HG03097 (cell line): ENCODE measurements around the gene MACO1.
"Not testable (repeated sequence)": the region's sequence is repeated elsewhere in the genome, so short reads cannot be mapped to it uniquely, and the experiment has no call there.

Experiments
- ATAC-seq: cut with Tn5 transposase; IDR thresholded peaks from one replicate; pipeline ENCODE4 v1.9.1; 2021; ENCODE audit not compliant: unreplicated experiment, low FRiP score

The MACO1 gene

DNA sequence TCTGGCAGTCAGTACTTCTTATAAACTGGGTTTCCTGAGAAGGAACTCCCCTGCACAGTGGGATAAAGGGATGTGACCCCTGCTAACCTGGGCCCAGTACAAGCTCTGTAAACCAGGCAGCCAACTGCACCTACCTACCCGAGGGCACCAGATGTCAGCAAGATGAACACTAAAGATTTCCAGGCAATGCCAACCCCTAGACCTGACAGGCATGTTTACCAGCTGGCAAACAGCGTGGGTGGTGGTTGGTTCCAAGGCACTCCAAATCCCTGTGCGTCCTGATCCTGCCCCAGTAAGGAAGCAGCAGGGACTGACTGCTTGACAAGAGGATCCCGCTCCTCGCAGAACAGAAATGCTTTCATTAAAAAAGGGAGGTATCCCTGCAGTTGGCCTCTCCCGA, 7.5 kb upstream of the MACO1 start:
- not testable (repeated sequence) for ATAC-seq

DNA sequence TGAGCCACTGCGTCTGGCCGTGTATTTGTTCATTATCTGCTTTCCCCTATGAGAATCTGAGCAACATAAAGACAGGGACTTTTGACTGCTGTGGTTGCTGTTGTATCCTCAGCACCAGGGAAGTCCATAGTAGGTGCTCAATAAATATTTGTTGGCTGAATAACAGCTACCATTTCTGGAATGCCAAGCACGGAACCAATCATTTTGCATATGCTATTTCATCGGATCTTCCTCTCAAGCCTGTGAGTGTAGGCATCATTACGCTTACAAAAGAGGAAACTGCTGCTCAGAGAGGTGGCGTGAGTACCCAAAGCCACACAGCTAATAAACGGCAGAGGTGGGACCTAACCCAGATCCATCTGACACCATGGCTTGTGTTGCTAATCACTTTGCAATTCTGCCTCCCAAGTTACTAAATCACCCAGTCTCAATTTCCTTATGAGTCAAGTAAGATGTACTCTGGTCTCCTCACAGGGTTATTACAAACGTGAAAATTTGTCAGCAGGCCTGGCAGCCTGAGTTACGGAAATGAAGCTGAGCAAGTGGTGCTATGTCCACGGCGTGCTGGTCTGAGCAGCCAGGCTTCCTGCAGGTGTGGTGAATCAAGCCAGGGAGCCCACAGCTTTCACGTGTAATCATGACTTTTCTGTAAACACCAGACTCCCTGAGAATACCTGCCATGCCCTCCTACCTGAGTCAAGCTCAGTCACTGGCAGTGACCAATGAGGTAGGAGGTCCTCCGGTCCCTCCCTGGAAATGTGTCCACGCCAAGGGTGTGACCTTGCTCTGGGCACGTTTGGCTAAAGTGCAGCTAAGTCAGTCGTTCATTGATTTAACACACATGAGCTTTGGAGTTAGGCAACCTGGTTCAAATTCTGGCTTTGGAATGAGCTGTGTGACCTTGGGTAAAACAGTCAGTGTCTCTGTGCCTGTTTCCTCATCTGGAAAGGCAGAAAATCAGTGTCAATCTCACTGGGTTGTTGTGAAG, 5.3 kb upstream of the MACO1 start:
- ATAC-seq = no peak

DNA sequence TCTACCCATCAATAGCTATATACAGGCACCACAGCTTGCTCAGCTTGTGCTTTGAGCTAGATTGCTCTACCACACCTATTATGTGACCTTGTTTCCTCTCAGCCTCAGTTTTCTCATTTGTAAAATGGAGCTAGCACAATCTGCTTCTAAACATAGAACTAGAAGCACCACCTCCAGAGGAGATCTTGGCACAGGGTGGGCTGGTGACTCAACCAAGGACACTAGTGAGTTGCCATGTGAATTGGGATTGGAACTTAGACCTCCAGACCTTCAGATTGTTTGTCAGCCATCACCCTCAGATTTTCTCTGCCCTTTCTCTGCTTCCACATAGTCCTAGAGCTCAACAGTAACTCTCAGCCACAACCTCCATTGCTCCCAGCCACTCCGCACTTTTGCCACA, 3.0 kb upstream of the MACO1 start:
- no peak for ATAC-seq

DNA sequence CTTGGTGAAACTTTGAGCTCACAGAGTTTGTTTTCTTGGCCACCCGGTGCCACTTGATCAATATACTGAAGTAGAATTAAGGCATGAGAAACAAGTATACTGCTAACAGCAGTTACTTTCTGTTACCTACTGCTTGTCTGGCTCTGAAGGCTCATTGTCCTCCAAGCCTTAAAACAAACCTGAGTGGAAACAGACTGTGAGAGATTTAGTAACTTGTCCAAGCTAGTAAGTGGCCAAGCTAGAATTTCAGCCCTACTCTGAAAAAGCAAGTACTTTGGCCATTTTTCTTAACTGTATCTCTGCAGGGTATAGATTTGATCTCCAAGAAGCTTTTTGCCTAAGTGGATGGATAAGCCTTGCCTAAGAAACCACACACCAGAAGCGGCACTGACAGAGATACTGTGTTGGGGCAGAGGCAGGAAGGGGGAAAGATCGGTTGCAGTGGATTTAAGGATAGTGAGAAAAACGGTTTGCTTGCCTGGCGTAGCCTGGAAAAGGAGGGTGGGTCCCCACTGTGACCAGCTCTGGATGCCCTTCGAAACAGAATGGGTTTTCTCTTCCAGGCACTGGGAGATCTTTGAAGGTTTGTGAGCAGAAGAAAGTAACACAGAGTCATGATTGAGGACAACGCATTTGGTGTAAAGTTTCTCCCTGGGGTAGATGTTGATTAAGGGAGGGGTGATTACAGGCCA, 2.1 kb upstream of the MACO1 start:
- no peak for ATAC-seq

DNA sequence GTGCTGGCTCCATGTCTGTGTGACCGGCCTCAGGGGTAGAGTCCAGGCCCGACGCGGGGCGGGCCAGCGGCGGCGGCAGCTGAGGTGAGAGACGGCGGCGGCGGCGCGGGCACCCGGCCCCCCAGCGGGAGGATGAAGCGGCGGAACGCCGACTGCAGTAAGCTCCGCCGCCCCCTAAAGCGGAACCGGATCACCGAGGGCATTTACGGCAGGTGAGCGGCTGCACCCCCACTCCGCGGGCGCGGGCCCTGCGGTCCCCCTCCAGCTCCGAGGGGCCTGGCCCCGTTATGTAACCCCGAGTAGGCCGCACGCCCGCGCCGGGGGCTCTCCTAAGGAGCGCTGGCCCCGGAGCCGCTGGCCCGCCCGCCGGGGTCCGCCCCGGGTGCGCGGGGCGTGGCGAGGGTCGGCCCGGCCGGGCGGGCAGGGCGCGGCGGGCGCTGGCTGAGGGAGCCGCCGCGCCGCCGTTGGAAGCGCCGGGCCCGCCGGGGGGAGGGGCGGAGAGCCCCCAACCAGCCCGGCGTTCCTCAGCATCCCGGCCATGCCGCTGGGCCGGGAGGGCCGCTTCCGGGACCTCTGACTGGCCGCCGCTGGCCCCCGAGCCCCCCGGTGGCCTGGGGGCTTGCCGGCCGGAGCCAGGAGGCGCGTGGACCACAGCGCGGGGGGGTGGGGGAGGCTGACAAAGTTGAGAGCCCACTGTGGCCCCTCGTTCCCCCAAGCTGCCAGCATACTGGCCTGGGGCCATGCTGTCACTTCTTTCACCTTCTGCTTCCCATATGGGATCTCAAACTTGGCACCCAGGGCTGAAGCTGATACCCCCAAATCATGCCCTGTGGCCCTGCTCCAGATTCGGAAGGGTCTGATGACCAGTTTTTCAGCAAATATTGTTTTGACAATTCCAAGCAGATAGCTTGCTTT, 527 bp downstream of the MACO1 start:
- peak; percentile 30 for ATAC-seq

DNA sequence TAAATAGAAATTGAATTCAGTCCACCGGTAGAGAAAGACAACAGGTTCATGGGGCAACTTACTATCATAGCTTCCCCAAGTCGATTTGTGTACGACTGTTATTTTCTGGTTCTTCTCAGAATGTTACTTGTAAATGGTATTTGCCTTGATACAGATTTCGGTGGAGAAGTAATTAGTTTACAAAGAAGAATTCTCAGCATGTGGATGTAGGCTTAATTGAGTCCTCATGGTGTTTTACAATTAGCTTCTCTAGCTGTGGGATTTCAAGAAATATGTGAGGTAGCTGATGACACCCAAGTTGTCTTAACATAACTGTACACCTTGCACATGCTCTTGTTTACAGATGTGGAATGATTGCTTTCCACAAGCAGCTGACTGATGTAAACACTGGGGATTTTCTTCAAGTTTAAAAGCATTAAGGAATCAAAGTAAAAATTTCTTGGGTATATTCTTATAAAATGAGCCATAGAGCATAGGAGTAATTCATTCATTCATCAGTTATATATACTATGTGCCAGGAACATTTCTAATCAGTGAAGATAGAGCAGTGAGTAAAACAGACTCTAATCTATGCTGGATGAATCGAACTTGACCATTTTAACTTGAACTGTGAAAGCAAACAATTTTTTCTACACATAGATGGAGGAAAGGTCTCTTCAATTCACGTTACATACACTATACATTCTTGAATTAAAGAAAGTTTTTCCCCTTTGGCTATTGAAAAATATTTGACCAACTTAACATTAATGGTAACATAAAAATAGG, 1.4 kb downstream of the MACO1 start:
- no peak for ATAC-seq

DNA sequence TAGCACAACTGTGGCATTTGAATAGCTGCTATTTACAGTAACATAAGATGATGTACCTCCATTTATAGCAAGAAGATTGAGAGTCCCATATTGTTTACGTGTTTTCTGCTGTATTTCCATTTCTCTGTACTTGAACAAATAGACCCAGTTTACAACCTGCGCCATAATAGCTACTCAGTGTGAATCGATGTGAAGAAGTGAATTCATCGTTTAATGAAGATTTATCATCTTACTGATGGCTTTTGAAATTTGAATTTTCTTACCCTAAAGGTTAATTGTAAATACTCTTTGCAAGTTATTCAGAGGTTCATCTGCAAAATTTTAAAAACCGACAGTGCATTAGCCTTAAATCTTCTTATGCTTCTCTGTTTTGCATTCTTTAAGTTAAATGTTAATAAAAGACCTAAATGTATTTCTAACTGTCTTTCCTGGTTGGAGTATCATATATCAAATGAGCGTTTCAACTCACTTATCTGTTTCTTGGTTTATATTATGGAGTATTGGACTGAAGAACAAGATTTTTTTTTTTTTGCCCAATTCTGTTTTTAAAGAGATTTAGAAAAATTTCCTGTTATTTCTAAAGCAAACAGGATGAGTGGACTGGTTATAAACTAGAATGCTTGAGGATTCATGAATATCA, 2.2 kb downstream of the MACO1 start:
- no peak for ATAC-seq

DNA sequence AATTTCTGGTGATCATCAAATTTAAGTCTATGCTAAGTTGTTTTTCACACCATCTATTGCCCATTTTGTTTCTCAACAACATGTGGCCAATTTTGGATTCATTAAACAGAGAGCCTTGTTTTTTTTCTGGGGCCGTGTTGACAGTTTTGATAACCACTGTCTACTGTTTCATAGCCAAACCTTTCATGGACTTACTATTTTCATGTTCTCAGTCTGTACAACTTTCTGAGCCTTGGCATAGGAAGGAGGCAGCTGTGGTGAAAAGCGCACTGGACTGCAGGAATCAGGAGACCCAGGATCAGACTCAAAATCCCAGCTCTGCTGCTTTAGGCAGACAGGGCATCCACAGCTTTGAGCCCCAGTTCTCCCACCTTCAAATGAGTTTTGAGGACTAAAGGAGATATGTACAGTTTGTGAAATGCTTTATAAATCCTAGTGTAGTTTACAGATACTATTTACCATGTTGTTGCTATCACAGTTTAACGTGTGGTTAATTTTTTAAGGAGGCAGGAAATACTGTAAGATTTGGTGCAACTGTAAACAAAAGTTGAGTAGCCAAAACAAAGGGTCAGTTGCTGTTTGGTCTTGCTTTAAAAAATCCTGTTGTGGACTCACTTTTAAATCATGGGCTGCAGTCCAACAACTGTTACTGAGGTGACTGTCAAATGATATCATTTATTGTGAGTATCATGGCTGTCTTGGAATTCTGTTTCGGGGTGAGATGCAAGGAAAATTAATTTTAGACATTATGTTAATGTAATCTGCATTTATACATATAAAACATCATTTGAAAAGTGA, 2.9 kb downstream of the MACO1 start:
- ATAC-seq = no peak

DNA sequence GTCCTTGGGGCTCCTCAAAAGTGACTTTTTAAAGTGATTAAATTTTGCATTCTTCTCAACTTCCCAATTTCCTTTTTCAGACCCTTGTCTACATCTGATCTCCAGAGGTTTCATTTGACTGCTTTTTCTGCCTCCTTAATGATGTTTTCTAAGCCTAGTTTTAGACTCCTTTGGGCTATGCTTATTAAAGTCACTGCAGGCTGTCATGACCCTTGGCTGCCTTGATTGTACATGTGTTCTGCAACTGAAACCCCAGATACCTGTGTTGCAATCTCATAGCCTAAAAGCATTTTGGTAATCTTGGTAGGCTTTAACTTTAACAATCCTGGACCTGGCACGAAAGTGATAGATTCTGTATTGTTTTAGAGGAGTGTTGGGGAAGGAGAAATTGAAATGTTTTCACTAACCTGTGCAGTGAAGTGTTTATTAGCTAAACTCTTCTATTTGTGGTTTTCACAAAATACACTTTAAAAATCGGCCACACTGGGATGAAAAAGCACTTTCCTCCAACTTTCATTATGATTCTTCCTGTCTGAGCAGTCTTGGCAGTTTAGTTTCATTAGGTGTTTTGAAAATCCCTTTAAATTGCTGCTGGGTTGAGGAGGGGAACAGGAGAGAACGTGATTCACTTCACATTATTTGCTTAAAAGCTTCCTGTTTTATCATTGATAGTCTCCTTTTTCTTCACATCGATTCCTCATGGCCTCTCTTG, 4.9 kb downstream of the MACO1 start:
- ATAC-seq = no peak

DNA sequence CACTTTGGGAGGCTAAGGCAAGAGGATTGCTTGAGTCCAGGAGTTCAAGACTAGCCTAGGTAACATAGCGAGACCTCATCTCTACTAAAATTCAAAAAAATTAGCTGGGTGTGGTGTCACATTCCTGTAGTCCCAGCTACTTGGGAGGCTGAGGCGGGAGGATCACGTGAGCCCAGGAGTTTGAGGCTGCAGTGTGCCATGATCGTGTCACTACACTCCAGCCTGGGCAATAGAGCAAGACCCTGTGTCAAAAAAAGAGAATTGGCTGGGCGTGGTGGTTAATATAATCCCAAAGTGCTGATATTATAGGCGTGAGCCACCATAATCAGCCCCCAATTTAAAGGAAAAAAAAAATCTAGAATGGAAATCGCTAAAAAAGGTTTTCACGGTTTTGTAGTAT, 7.0 kb downstream of the MACO1 start:
- ATAC-seq = no peak

DNA sequence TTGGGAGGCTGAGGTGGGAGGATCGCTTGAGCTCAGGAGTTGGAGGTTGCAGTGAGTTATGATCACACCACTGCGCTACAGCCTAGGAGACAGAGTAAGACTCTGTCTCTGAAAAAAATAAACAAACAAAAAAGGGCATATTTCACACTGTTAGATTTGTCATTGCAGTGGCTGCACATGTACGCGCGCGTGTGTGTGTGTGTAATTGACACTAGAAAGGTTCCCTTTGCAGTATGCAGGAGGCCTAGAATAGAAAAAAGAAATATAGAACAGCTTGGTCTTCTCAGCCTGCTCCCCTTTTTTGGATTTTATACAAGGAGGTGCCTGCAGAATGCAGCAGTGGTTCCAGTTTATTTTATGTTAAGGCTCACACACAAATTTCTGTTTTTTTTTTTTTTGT, 8.6 kb downstream of the MACO1 start:
- no peak for ATAC-seq

DNA sequence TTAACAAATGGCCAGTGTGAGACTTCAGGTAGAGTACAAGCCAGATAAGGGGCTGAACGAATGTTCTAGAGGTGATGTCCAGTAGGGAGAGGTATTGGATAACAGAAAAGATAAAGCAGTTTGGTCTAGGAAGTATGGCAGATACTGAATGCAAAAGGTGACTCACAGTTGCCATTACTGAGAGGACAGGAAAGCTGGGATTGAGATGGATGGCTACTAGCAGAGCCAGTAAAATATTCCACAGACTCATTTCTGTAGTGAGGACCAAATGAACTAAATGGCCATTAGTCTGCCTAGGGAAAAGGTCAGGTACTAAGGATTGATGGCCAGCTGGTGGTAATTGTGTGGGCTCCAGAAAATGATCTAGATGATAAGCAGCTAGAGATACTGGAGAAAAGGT, 11.5 kb downstream of the MACO1 start:
- no peak for ATAC-seq

DNA sequence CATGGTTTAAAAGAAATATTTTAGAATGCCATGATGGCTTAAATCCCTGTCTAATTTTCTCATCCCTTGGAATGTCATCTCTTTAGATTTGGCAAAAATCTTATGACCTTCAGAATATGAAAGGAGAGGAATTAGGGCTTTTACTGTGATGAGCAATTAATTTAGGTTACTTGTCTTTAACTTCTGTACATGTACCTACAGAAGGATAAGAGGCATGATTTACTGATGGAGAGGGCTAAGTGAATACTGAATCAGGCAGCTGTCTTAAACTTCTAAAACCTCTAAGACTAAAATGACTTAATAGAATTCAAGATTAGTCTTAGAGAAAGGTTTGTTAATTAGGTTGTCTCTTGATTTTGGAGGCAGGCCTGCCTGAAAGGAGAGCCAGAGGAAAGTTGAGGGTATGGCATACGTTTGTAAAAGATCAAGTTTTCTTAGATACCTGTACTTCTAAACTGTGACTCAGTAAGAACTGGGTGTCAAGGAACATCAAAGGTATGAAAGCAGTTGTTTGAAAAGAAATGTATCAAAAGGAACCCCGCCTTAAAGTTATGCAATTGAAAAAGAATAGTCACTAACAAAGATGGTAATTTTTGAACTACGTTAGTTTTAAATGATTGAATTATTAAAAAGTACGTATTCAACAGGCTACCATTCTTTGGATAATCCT, 12.5 kb downstream of the MACO1 start:
- no peak for ATAC-seq

DNA sequence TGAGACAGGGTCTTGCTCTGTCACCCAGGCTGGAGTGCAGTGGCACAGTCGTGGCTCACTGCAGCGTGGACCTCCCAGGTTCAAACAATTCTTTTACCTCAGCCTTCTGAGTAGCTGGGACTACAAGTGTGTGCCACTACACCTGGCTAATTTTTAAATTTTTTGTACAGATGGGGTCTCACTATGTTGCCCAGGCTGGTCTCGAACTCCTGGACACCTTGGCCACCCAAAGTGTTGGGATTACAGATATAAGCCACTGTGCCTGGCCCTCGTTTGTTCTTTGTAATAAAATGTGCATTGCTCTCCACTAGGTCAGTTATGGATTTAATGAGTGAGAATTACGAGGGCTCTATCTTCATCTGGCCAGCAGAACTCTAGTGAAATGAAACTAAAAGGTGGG, 13.9 kb downstream of the MACO1 start:
- not testable (repeated sequence) for ATAC-seq

DNA sequence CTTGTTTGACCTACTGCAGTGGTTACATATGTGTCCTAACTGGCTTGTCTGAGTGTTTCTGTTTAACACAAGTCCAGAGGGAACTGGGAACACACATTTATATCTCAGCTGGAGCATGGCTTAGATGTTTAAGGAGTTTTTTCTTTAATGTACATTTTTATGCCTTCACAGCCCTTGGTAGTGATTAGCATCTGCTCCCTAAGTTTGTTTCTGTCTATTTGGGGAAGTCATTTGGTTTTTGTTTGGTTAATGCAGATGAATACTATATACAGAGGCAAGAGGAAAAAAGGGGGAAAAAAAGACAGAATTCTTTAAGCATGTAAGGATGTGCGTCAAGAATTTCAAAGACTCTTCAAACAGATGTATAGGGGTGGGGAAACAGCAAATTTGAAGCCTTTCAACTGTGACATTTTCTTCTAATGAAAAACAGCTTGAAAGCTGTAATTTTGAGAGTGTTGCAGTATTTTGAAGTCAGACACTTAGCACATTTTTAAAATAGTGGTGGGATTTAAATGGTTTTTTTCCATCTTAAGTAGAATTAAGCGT, 15.4 kb downstream of the MACO1 start:
- no peak for ATAC-seq

DNA sequence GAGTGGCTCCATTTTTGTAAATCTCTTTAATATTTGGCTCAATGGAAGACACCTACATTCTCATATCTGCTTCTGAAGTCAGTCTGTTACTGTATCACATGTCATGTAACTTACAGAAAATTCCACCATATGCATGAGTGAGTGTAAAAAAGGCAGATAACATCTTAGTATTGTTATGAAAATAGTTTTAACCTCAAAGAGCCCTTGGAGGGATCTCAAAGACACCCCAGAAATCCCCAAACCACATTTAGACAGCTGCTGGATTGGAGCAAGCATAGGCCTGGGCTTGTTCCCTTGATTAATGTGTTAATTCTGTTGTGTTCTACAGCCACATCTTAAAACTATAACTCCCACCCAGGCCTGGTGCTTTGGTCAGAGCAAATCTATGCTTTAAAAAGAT, 16.9 kb downstream of the MACO1 start:
- ATAC-seq = peak; percentile 52

DNA sequence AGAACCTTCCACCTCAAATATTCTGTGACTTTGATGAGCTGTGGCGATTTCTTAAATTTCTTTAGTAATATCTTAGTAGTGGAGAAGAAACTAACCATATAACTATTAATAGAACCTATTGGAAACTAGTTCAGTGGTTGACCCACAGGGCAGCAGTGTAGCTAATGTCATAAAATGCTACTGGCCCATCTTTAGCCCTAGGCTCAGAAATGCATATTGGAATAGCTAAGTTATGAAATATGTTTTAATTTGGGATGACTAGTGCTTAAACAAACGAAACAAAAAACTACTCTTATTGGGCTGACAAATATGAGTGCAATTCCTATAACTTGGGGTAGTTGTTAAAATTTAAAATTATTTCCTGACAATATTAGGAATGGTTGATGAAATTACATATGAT, 20.2 kb downstream of the MACO1 start:
- no peak for ATAC-seq
